Measurements from ENCODE around the gene USP35.

The USP35 gene

DNA sequence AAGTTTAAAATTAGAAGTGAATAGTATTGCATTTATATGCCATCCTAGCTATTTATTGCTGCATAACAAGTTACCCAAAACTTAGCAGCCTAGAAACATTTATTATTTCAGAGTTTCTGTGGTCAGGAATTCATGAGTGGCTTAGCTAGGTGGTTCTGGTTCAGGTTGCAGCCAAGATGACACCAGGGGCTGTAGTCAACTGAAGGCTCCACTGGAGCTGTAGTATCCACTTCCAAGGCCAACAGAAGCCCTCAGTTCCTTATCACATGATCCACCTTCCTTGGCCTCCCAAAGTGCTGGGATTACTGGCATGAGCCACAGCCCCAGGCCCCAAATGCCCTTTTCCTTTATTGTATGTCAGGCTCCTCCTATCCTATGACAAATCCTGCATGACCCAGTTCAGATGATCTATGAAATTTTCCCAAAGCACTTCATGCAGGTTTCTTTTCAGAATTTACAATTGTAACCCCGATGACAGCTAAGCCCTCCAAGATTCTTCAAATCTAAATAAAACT lies 43.2 kb upstream of the USP35 start:
- no peak overlapping the region for H3K4me2 ChIP-seq (ENCODE audit: insufficient read depth, low read length, poor library complexity, severe bottlenecking)
- H3K23ac ChIP-seq (ENCODE audit: low read depth, low read length, poor library complexity), result no peak overlapping the region
- H3K9ac ChIP-seq (ENCODE audit: low read depth, low read length, poor library complexity), result no peak overlapping the region
- H3K4me1 ChIP-seq (ENCODE audit: control insufficient read depth in 2 of 2, insufficient read depth in 1 of 2, low read depth in 1 of 2, low read length in 2 of 2), result peaks cover 1 to 4% of the 10 kb centered on the region in 2 donors
- no peak overlapping the region for H2BK15ac ChIP-seq (ENCODE audit: low read length)
- no peak overlapping the region for H3K4ac ChIP-seq (ENCODE audit: low read length)
- H2BK5ac ChIP-seq (ENCODE audit: low read length), result no peak overlapping the region
- no peaks in the 10 kb centered on the region for H3K9me3 ChIP-seq (replicated peaks in 1 of 2; ENCODE audit: control insufficient read depth in 2 of 2, insufficient read depth in 1 of 2, low read depth in 1 of 2, low read length in 2 of 2)
- no peak overlapping the region for H2BK120ac ChIP-seq (ENCODE audit: low read depth, low read length)
- no peaks in the 10 kb centered on the region for H3K27me3 ChIP-seq (ENCODE audit: control insufficient read depth in 3 of 3, insufficient read depth in 3 of 3, low read depth in 1 of 3, low read length in 3 of 3)
- H2BK12ac ChIP-seq (ENCODE audit: low read length), result no peak overlapping the region
- H2AFZ ChIP-seq (ENCODE audit: low read length), result no peak overlapping the region
- H3K27ac ChIP-seq (replicated peaks; ENCODE audit: low read length), result no peak overlapping the region
- no peak overlapping the region for H3K18ac ChIP-seq (ENCODE audit: low read length)
- no peak for DNase-seq (ENCODE audit: low spot score)
- no peak overlapping the region for H4K91ac ChIP-seq (ENCODE audit: low read depth, low read length, poor library complexity)
- no peak overlapping the region for H4K8ac ChIP-seq (ENCODE audit: low read depth, low read length)
- no CpG with 5 or more reads among the region's 1 CpG for WGBS, 2 donors (ENCODE audit: extremely low coverage in 2 of 2, insufficient read length in 2 of 2, insufficient replicate concordance in 1 of 2)
- no peaks in the 10 kb centered on the region for H3K79me1 ChIP-seq (ENCODE audit: low read depth, low read length)
- H3K4me3 ChIP-seq (ENCODE audit: low read length in 2 of 2), result no peak overlapping the region
- no peak overlapping the region for H2AK5ac ChIP-seq (ENCODE audit: low read depth, low read length)
- no peak overlapping the region for H3K14ac ChIP-seq (ENCODE audit: low read length)
- peaks cover 3 to 57% of the 10 kb centered on the region in 2 donors for H3K36me3 ChIP-seq (replicated peaks in 1 of 2; ENCODE audit: control insufficient read depth in 2 of 2, insufficient read depth in 2 of 2, low read length in 2 of 2)

DNA sequence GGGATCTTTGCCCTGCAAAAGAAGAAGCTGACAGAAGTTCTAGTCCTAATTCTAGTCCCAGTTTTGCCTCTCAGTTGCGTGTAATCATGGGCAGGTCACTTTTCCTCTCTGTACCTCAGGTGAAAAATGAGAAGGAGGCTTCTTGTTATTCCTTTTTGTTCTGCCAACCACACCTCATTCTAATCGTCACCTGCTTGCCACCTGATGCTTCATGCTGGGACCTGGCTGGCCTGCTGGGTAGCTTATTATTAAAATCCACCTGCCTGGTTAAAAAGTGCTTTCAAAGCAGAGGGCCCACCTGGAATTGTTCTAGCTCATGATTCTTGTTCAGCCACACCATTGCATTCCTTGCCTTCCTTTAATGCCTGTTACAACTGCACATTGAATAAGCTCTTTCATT lies 40.9 kb upstream of the USP35 start:
- no peak overlapping the region for H2BK5ac ChIP-seq (ENCODE audit: low read length)
- no peak overlapping the region for H2BK12ac ChIP-seq (ENCODE audit: low read length)
- H2BK15ac ChIP-seq (ENCODE audit: low read length), result no peak overlapping the region
- no peaks in the 10 kb centered on the region for H3K4me1 ChIP-seq (ENCODE audit: control insufficient read depth in 2 of 2, insufficient read depth in 1 of 2, low read depth in 1 of 2, low read length in 2 of 2)
- no peak overlapping the region for H3K27ac ChIP-seq (replicated peaks; ENCODE audit: low read length)
- H3K9me3 ChIP-seq (replicated peaks in 1 of 2; ENCODE audit: control insufficient read depth in 2 of 2, insufficient read depth in 1 of 2, low read depth in 1 of 2, low read length in 2 of 2), result no peaks in the 10 kb centered on the region
- H3K23ac ChIP-seq (ENCODE audit: low read depth, low read length, poor library complexity), result no peak overlapping the region
- H3K4me2 ChIP-seq (ENCODE audit: insufficient read depth, low read length, poor library complexity, severe bottlenecking), result no peak overlapping the region
- WGBS, 2 donors (ENCODE audit: extremely low coverage in 2 of 2, insufficient read length in 2 of 2, insufficient replicate concordance in 1 of 2), result no CpG with 5 or more reads among the region's 2 CpGs
- H3K14ac ChIP-seq (ENCODE audit: low read length), result no peak overlapping the region
- H4K91ac ChIP-seq (ENCODE audit: low read depth, low read length, poor library complexity), result no peak overlapping the region
- no peak overlapping the region for H3K4me3 ChIP-seq (ENCODE audit: low read length in 2 of 2)
- H3K9ac ChIP-seq (ENCODE audit: low read depth, low read length, poor library complexity), result no peak overlapping the region
- no peak overlapping the region for H3K4ac ChIP-seq (ENCODE audit: low read length)
- H2AK5ac ChIP-seq (ENCODE audit: low read depth, low read length), result no peak overlapping the region
- no peak overlapping the region for H3K18ac ChIP-seq (ENCODE audit: low read length)
- H3K36me3 ChIP-seq (replicated peaks in 1 of 2; ENCODE audit: control insufficient read depth in 2 of 2, insufficient read depth in 2 of 2, low read length in 2 of 2), result peaks cover 0 to 46% of the 10 kb centered on the region in 2 donors
- H4K8ac ChIP-seq (ENCODE audit: low read depth, low read length), result no peak overlapping the region
- no peak for DNase-seq (ENCODE audit: low spot score)
- no peaks in the 10 kb centered on the region for H3K79me1 ChIP-seq (ENCODE audit: low read depth, low read length)
- no peak overlapping the region for H2AFZ ChIP-seq (ENCODE audit: low read length)
- H2BK120ac ChIP-seq (ENCODE audit: low read depth, low read length), result no peak overlapping the region
- H3K27me3 ChIP-seq (ENCODE audit: control insufficient read depth in 3 of 3, insufficient read depth in 3 of 3, low read depth in 1 of 3, low read length in 3 of 3), result no peaks in the 10 kb centered on the region

DNA sequence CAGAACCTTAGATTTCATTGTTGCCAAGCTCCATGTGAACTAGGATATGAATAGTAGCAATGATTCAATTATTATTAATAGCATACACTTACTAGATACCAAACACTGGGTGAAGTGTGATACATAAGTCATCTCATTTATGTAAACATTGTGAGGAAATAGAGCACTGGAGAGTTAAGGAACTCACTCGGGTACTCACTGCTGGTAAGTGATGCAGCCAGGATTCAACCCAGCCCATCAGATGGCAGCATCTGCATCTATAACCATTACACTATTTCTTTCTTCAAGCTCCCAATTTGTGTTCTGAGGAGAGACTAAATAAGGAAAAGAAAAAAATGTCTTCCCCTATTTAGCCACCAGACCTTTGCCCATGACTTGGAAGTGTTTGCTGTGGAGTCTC lies 39.1 kb upstream of the USP35 start:
- H3K9ac ChIP-seq (ENCODE audit: low read depth, low read length, poor library complexity), result no peak overlapping the region
- H3K14ac ChIP-seq (ENCODE audit: low read length), result no peak overlapping the region
- peaks cover 0 to 29% of the 10 kb centered on the region in 2 donors for H3K36me3 ChIP-seq (replicated peaks in 1 of 2; ENCODE audit: control insufficient read depth in 2 of 2, insufficient read depth in 2 of 2, low read length in 2 of 2)
- no peak overlapping the region for H2AK5ac ChIP-seq (ENCODE audit: low read depth, low read length)
- H2AFZ ChIP-seq (ENCODE audit: low read length), result no peak overlapping the region
- no peak overlapping the region for H2BK5ac ChIP-seq (ENCODE audit: low read length)
- no peak overlapping the region for H3K27ac ChIP-seq (replicated peaks; ENCODE audit: low read length)
- DNase-seq (ENCODE audit: low spot score), result no peak
- WGBS, 2 donors (ENCODE audit: extremely low coverage in 2 of 2, insufficient read length in 2 of 2, insufficient replicate concordance in 1 of 2), result no CpG with 5 or more reads among the region's 1 CpG
- H3K27me3 ChIP-seq (ENCODE audit: control insufficient read depth in 3 of 3, insufficient read depth in 3 of 3, low read depth in 1 of 3, low read length in 3 of 3), result no peaks in the 10 kb centered on the region
- no peak overlapping the region for H3K23ac ChIP-seq (ENCODE audit: low read depth, low read length, poor library complexity)
- H3K18ac ChIP-seq (ENCODE audit: low read length), result no peak overlapping the region
- no peaks in the 10 kb centered on the region for H3K9me3 ChIP-seq (replicated peaks in 1 of 2; ENCODE audit: control insufficient read depth in 2 of 2, insufficient read depth in 1 of 2, low read depth in 1 of 2, low read length in 2 of 2)
- H4K91ac ChIP-seq (ENCODE audit: low read depth, low read length, poor library complexity), result no peak overlapping the region
- H3K4me3 ChIP-seq (ENCODE audit: low read length in 2 of 2), result no peak overlapping the region
- no peak overlapping the region for H4K8ac ChIP-seq (ENCODE audit: low read depth, low read length)
- H2BK15ac ChIP-seq (ENCODE audit: low read length), result no peak overlapping the region
- no peak overlapping the region for H2BK12ac ChIP-seq (ENCODE audit: low read length)
- H3K4ac ChIP-seq (ENCODE audit: low read length), result no peak overlapping the region
- H3K4me2 ChIP-seq (ENCODE audit: insufficient read depth, low read length, poor library complexity, severe bottlenecking), result no peak overlapping the region
- H3K4me1 ChIP-seq (ENCODE audit: control insufficient read depth in 2 of 2, insufficient read depth in 1 of 2, low read depth in 1 of 2, low read length in 2 of 2), result no peaks in the 10 kb centered on the region
- no peak overlapping the region for H2BK120ac ChIP-seq (ENCODE audit: low read depth, low read length)
- H3K79me1 ChIP-seq (ENCODE audit: low read depth, low read length), result no peaks in the 10 kb centered on the region

DNA sequence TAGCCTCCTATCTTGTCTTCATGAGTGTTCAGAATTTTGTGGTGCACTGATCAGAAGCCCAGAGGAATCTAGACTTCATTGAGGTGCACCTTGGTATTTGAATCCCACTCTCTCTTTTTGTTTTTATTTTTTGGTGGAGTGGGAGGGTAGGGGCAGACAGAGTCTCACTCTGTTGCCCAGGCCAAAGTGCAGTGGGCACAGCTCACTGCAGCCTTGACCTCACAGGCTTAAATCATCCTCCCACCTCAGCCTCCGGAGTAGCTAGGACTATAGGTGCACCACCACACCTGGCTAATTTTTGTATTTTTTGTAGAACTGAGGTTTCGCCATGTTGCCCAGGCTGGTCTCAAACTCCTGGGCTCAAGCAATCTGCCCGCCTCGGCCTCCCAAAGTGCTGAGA lies 38.4 kb upstream of the USP35 start:
- no peak for DNase-seq (ENCODE audit: low spot score)
- no peak overlapping the region for H3K14ac ChIP-seq (ENCODE audit: low read length)
- H2BK15ac ChIP-seq (ENCODE audit: low read length), result no peak overlapping the region
- no peaks in the 10 kb centered on the region for H3K27me3 ChIP-seq (ENCODE audit: control insufficient read depth in 3 of 3, insufficient read depth in 3 of 3, low read depth in 1 of 3, low read length in 3 of 3)
- H2BK5ac ChIP-seq (ENCODE audit: low read length), result no peak overlapping the region
- no peak overlapping the region for H2AK5ac ChIP-seq (ENCODE audit: low read depth, low read length)
- H3K27ac ChIP-seq (replicated peaks; ENCODE audit: low read length), result no peak overlapping the region
- H2BK12ac ChIP-seq (ENCODE audit: low read length), result no peak overlapping the region
- no CpG with 5 or more reads among the region's 4 CpGs for WGBS, 2 donors (ENCODE audit: extremely low coverage in 2 of 2, insufficient read length in 2 of 2, insufficient replicate concordance in 1 of 2)
- H3K4me3 ChIP-seq (ENCODE audit: low read length in 2 of 2), result no peak overlapping the region
- H3K23ac ChIP-seq (ENCODE audit: low read depth, low read length, poor library complexity), result no peak overlapping the region
- no peak overlapping the region for H2BK120ac ChIP-seq (ENCODE audit: low read depth, low read length)
- no peak overlapping the region for H3K9ac ChIP-seq (ENCODE audit: low read depth, low read length, poor library complexity)
- no peak overlapping the region for H3K4ac ChIP-seq (ENCODE audit: low read length)
- no peak overlapping the region for H4K8ac ChIP-seq (ENCODE audit: low read depth, low read length)
- no peaks in the 10 kb centered on the region for H3K79me1 ChIP-seq (ENCODE audit: low read depth, low read length)
- H3K18ac ChIP-seq (ENCODE audit: low read length), result no peak overlapping the region
- peaks cover 0 to 3% of the 10 kb centered on the region in 2 donors for H3K4me1 ChIP-seq (ENCODE audit: control insufficient read depth in 2 of 2, insufficient read depth in 1 of 2, low read depth in 1 of 2, low read length in 2 of 2)
- H2AFZ ChIP-seq (ENCODE audit: low read length), result no peak overlapping the region
- no peaks in the 10 kb centered on the region for H3K9me3 ChIP-seq (replicated peaks in 1 of 2; ENCODE audit: control insufficient read depth in 2 of 2, insufficient read depth in 1 of 2, low read depth in 1 of 2, low read length in 2 of 2)
- H3K4me2 ChIP-seq (ENCODE audit: insufficient read depth, low read length, poor library complexity, severe bottlenecking), result no peak overlapping the region
- H3K36me3 ChIP-seq (replicated peaks in 1 of 2; ENCODE audit: control insufficient read depth in 2 of 2, insufficient read depth in 2 of 2, low read length in 2 of 2), result peaks cover 0 to 25% of the 10 kb centered on the region in 2 donors
- no peak overlapping the region for H4K91ac ChIP-seq (ENCODE audit: low read depth, low read length, poor library complexity)
